Liver (tissue), 3 donors: Measurements from ENCODE around the gene ZNF148.

ENCODE experiments used
- CTCF ChIP-seq: fragments of 150-350 bp; IDR thresholded peaks from 2 replicates; pipeline ENCODE4 v1.5.1; 2017; ENCODE audit warnings: improper control_type of control experiment, low read depth, low read length; ENCODE audit not compliant: missing input control
- GABPA ChIP-seq, 2 donors: IDR thresholded peaks in 1 of 2; conservative IDR thresholded peaks in 1 of 2; 2 replicates each; pipeline ENCODE4 v1.6.1; 2016; ENCODE audit warnings: antibody characterized with exemption in 2 of 2, mild to moderate bottlenecking in 1 of 2, moderate library complexity in 1 of 2
- JUND ChIP-seq, 2 donors: IDR thresholded peaks; 2 replicates each; pipeline ENCODE4 v1.6.1; 2016; ENCODE audit warnings: antibody characterized with exemption in 2 of 2
- MAX ChIP-seq: IDR thresholded peaks from 2 replicates; pipeline ENCODE4 v1.6.1; 2016; ENCODE audit warnings: antibody characterized with exemption
- RAD21 ChIP-seq, 2 donors: IDR thresholded peaks; 2 replicates each; pipeline ENCODE4 v1.6.1; 2016; ENCODE audit warnings: antibody characterized with exemption in 2 of 2, mild to moderate bottlenecking in 2 of 2
- ZBTB33 ChIP-seq: IDR thresholded peaks from 2 replicates; pipeline ENCODE4 v1.6.1; 2016; ENCODE audit warnings: antibody characterized with exemption
- TF ChIP-seq, protein P1 (sequence below): IDR thresholded peaks from 2 replicates; pipeline ENCODE4 v1.6.1; 2016; ENCODE audit warnings: antibody characterized with exemption, mild to moderate bottlenecking
- TF ChIP-seq, protein P2 (sequence below): IDR thresholded peaks from 2 replicates; pipeline ENCODE4 v1.6.1; 2016; ENCODE audit warnings: antibody characterized with exemption
- donor health status: healthy.
- donor health status: healthy.

- no peak for TF ChIP-seq CTCF
- TF ChIP-seq RAD21 (IDR thresholded peaks at IDR 0.05), result no peak
- TF ChIP-seq GABPA (IDR thresholded peaks at IDR 0.05 in 1 of 2, conservative IDR thresholded peaks at IDR 0.05 in 1 of 2), result no peak
- TF ChIP-seq, protein P1, sequence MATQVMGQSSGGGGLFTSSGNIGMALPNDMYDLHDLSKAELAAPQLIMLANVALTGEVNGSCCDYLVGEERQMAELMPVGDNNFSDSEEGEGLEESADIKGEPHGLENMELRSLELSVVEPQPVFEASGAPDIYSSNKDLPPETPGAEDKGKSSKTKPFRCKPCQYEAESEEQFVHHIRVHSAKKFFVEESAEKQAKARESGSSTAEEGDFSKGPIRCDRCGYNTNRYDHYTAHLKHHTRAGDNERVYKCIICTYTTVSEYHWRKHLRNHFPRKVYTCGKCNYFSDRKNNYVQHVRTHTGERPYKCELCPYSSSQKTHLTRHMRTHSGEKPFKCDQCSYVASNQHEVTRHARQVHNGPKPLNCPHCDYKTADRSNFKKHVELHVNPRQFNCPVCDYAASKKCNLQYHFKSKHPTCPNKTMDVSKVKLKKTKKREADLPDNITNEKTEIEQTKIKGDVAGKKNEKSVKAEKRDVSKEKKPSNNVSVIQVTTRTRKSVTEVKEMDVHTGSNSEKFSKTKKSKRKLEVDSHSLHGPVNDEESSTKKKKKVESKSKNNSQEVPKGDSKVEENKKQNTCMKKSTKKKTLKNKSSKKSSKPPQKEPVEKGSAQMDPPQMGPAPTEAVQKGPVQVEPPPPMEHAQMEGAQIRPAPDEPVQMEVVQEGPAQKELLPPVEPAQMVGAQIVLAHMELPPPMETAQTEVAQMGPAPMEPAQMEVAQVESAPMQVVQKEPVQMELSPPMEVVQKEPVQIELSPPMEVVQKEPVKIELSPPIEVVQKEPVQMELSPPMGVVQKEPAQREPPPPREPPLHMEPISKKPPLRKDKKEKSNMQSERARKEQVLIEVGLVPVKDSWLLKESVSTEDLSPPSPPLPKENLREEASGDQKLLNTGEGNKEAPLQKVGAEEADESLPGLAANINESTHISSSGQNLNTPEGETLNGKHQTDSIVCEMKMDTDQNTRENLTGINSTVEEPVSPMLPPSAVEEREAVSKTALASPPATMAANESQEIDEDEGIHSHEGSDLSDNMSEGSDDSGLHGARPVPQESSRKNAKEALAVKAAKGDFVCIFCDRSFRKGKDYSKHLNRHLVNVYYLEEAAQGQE, result no peak
- TF ChIP-seq, protein P2, sequence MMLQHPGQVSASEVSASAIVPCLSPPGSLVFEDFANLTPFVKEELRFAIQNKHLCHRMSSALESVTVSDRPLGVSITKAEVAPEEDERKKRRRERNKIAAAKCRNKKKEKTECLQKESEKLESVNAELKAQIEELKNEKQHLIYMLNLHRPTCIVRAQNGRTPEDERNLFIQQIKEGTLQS, result no peak
- no peak for TF ChIP-seq JUND (IDR thresholded peaks at IDR 0.05)
- no peak for TF ChIP-seq MAX
- no peak for TF ChIP-seq ZBTB33
Measured at GRCh38 chr3:125326957-125327356, 48.2 kb downstream of the ZNF148 start.
